ENCODE data around the gene PRKAR1B. TPM values are rescaled to one million over a fixed set of nuclear protein-coding genes. Genes with fewer than 3 reads are reported as not detected.

PRKAR1B gene
- total and polyA plus RNA-seq, 8 donors: 16.3 to 43.5 (median 37.6) TPM

DNA sequence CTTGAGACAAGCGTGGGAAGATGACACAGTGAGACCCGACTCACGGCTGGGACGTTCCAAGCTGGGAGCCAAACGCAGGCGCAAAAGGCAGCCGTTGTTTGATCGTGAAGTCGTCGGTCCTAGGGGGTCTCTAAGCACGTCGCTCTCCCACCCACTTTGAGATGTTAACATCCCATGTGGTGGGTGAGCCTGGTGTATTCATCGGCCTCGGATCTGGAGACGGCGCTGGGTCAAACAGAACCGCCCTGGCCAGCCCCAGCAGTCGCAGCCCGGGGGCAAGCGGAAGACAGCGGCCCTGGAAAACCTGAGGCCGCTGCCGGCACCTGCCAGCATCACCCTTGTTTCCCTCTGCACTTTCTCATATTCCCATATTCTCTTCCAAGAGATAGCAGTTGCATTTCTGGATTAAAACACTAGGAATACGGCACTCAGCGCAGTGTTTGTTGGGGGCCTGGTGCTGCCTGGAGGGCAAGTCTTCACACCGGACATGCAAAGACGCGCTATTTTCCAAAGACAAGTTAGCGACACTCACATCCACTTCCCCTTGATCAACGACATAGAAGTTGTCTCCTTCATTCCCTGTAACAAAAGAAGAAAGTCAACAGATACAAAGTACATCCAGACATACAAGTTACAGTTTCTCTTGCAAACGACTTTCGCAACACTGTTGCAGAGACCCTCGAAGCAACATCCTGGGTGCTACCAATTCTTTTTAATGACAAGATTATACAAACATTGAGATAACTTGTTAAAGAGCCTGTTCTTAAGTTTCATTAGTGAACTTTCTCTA lies 121.2 kb downstream of the PRKAR1B start:
- DNase-seq: peak in 1 of 4 donors; percentile 53
- peaks cover 8 to 80% of the 10 kb centered on the region in 2 donors for H3K4me1 ChIP-seq
- no peak for ATAC-seq

DNA sequence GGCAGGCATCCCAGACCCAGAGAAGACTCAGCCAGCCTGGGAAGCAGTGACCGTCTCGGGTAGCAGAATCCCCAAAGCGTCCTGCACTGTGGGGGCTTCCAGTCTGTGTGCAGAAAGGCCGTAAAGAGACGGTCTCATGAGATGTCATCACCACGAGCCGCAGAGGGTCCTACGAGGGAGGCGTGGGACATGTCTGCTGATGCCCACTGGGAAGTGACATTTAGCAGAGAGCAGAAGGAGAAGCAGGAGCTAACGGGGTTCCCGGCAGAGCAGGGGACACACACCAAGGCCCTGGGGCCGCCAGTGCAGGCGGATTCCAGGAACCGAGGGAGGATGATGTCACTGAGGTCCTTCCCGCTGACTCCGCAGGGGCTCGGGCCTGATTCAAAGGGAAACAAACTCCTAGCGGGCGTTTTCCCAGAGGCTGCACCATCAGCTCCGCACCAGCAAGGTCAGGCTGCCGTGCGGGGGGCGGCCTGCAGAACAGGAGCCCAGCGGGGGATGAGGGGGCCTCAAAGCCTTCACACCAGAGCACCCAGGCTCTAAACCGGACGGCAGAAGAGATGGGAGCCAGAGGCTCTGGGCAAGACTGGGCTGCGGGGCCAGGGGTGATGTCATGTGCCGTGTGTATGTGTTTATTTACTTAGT lies 122.1 kb downstream of the PRKAR1B start:
- TF ChIP-seq, protein P1, sequence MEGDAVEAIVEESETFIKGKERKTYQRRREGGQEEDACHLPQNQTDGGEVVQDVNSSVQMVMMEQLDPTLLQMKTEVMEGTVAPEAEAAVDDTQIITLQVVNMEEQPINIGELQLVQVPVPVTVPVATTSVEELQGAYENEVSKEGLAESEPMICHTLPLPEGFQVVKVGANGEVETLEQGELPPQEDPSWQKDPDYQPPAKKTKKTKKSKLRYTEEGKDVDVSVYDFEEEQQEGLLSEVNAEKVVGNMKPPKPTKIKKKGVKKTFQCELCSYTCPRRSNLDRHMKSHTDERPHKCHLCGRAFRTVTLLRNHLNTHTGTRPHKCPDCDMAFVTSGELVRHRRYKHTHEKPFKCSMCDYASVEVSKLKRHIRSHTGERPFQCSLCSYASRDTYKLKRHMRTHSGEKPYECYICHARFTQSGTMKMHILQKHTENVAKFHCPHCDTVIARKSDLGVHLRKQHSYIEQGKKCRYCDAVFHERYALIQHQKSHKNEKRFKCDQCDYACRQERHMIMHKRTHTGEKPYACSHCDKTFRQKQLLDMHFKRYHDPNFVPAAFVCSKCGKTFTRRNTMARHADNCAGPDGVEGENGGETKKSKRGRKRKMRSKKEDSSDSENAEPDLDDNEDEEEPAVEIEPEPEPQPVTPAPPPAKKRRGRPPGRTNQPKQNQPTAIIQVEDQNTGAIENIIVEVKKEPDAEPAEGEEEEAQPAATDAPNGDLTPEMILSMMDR (IDR thresholded peaks at IDR 0.05): no peak
- H3K27me3 ChIP-seq: no peaks in the 10 kb centered on the region
- H3K4me1 ChIP-seq: peaks cover 4 to 72% of the 10 kb centered on the region in 2 donors
- DNase-seq (peak in 1 of 4 donors; percentile 79), ATAC-seq (peak; percentile 6)
- H3K36me3 ChIP-seq: peaks cover 0 to 5% of the 10 kb centered on the region in 2 donors
- peak overlapping the region in 1 of 2 donors; percentile 28 for H3K4me3 ChIP-seq
- peak overlapping the region; percentile 87 to 98 for H3K27ac ChIP-seq
- intact Hi-C loops (cut with DNase I): no loop called here
- no peaks in the 10 kb centered on the region for H3K9me3 ChIP-seq

More for the DNA sequence above, 121.2 kb downstream of the PRKAR1B start:
- TF ChIP-seq, protein P1 (IDR thresholded peaks at IDR 0.05): no peak
- peak overlapping the region; percentile 87 to 98 for H3K27ac ChIP-seq
- H3K36me3 ChIP-seq: peaks cover 0 to 5% of the 10 kb centered on the region in 2 donors
- H3K27me3 ChIP-seq: no peaks in the 10 kb centered on the region
- H3K4me3 ChIP-seq: no peak overlapping the region
- no peaks in the 10 kb centered on the region for H3K9me3 ChIP-seq
- intact Hi-C loops (cut with DNase I): no loop called here

- H3K9me3 ChIP-seq: no peaks in the 10 kb centered on the region
- H3K27me3 ChIP-seq: no peaks in the 10 kb centered on the region
- peaks cover 0 to 5% of the 10 kb centered on the region in 2 donors for H3K36me3 ChIP-seq
- H3K4me3 ChIP-seq: peak overlapping the region in 1 of 2 donors; percentile 28
- ATAC-seq (peak; percentile 84), DNase-seq (peak in 3 of 4 donors; percentile 54 to 89 (median 87))
- intact Hi-C loops (cut with DNase I): no loop called here
- peaks cover 4 to 64% of the 10 kb centered on the region in 2 donors for H3K4me1 ChIP-seq
- peak overlapping the region; percentile 87 to 98 for H3K27ac ChIP-seq
- TF ChIP-seq, protein P1 (IDR thresholded peaks at IDR 0.05): no peak
These were observed 122.8 kb downstream of the PRKAR1B start for GRCh38 chr7:604001-604883.

DNA sequence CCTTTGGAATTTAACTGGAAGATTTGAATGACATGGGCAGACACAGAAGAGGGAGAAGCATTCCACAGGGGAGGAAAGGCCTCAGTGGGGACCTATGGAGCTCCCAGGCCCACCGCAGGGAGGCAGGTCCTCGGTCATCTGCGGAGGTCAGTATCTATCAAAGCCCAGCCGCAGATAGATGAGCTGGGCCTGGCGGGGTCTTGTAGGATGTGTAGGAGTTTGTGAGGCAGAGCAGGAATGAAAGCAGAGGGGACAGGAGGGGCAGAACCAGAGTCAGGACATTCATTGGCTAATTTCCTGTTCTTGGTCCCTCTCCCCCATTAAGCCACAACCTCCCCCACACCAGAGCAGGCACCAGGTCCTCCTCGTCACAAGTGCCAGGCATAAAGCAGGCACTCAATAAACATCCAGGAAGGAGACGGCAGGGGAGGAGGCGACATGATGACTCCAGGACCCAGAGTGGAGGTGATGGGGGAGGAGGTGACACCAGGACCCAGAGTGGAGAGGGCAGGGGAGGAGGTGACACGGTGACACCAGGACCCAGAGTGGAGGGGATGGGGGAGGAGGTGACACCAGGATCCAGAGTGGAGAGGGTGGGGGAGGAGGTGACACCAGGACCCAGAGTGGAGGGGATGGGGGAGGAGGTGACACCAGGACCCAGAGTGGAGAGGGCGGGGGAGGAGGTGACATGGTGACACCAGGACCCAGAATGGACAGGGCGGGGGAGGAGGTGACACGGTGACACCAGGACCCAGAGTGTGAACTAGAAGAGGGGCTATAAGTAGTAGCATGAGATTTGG lies 123.7 kb downstream of the PRKAR1B start:
- peak overlapping the region; percentile 87 to 98 for H3K27ac ChIP-seq
- DNase-seq: no peak
- intact Hi-C loops (cut with DNase I): no loop called here
- peaks cover 0 to 5% of the 10 kb centered on the region in 2 donors for H3K36me3 ChIP-seq
- TF ChIP-seq, protein P1 (IDR thresholded peaks at IDR 0.05): no peak
- H3K27me3 ChIP-seq: no peaks in the 10 kb centered on the region
- H3K9me3 ChIP-seq: no peaks in the 10 kb centered on the region
- H3K4me1 ChIP-seq: peaks cover 4 to 59% of the 10 kb centered on the region in 2 donors
- H3K4me3 ChIP-seq: no peak overlapping the region
- ATAC-seq: no peak
